Stimulated activated CD8-positive, alpha-beta memory T cell treated with anti-CD3 and anti-CD28 coated beads, Interleukin-7, amount 100 ng/mL, for 4 hours (primary cell): Measurements from ENCODE around the gene PLEKHA3.

Experiments used
- DNase-seq, 2 donors: peaks; one replicate each; pipeline ENCODE4 v3.0.0-alpha.2; 2020; ENCODE audit warnings: low read depth in 2 of 2

Gene PLEKHA3

DNA sequence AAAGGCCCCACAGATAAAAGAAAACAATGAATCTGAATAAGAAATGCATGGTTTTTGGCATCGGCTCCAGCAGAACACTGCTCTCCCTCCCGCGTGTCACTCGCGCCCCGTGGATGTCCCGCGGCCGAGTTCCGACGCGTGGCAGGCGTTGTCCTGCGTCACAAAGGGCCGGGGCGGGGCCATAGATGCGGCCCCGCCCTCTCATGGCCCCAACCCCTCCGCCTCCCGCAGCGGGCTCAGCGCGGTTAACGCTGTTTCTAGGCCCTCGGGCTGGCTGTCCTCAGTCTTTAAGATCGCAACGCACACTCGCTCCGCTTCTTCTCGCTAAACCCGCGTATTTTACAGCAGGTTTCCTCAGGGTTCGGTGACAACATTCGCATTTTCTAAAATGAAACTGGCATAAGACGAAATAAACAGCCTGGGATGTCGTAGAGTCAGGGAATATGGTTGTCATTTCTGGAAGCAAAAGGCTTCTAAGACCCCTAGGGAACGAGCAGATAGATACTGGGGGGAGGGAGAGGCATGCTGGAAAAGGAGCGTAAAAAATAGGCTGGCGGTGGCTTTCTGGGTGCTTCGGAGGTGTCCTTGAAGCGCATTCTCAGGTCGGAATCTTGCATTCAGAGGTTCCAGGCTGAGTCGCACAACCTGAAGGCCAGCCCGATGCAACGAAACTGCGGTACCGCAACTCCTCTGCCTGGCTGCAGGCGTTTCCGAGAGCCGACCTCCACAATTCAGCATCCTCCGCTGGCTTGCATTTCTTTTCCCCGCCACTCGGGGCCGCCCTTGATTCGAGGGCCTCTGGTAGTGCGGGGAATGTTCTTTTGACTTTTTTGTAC lies 1.6 kb upstream of the PLEKHA3 start, which contains the start of gene FKBP7:
TSS of gene FKBP7 (minus strand) at position 162 of the 836 bp plus-strand sequence. CDS start at position 61, 101 bp downstream.
- DNase-seq, result peak; percentile 66 to 80

DNA sequence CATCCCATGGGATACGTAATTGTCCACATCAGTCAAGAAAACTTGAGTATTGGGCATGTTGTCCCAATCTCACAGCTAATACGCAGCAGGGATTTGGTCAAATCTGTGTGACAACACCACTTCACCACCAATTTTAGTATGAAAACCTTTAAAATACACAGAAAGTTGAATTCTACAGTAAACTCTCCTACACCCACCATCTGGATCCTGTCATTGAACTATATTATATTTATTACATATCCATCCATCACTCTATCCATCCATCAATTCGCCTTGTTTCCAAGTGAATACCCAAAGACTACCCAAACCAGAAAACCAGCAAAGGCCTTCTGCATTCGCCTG lies 1.0 kb upstream of the PLEKHA3 start:
- no peak for DNase-seq

DNA sequence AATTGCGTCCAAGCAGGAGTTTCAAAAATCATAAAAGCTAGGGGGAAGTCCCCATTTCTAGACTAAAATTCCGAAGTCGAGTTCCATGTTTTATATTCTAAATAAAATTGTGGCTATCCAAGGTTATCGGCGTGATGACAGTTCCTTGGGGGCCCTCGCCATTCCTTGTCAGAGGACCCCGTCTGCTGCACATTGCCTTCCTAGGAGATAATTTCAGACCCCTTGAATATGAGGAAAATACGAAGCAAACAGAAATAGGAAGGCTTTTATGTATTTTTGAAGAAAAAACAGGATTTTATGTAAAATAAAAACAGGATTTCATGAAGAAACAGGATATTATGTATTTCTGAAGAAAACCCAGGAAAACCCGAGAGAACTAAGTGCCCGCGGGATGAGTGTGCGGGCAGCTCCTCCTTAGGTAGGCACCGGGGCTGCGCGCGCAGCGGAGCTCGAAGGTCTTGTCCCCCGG lies 465 bp upstream of the PLEKHA3 start:
- no peak for DNase-seq

DNA sequence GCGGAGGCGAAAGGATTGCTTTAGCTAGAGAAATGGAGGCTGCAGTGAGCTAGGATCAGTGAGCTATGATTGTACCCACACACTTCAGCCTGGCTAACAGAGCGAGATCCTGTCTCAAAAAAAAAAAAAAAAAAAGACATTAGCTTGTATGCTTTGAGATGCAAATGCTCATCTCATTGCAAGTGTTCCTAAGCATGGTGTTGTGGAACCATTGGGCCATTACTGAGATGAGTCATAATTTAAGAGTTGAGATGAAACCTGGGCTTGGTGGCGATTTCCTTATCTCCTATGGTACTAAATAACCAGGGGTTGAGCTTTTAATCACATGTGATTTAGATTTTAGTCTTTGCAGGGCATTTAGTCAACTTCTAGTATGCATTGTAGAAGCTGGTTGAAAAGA lies 2.2 kb downstream of the PLEKHA3 start:
- DNase-seq, result no peak

DNA sequence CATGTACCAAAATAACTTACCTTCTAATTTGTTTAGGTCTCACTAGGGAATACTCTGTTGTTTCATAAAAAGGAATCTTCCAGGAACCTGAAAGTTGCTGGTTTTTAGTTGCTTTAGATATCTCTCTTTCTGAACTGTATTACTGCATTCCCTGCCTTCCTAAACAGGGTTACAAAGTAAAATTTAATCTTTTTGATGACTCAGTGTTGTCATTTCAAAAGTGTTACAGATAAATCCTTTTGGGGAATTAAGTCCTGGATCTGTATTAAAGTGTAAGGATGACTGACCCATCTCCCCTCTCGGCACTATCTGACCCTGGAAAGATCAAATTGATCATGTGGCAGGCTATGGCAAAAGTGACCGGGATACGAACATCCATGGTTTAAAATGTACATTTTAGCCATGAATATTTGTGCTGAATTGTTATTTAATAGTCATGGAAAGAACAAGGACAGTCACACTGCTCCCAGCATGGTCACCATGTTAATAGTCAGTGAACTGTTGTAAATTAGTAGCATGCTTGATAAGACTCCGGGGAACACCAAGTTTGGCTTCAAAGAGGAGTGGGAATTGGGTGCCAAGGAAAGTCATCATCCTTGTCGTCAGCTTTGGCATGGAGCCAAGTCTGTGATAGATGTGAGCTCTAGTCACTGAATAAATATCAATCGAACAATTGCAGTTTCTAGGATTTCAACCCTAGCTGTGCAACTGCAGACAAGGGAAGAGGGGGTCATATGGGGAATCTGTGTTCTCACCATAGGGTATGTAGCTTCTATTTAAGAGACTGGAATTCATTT lies 4.2 kb downstream of the PLEKHA3 start:
- DNase-seq, result no peak

DNA sequence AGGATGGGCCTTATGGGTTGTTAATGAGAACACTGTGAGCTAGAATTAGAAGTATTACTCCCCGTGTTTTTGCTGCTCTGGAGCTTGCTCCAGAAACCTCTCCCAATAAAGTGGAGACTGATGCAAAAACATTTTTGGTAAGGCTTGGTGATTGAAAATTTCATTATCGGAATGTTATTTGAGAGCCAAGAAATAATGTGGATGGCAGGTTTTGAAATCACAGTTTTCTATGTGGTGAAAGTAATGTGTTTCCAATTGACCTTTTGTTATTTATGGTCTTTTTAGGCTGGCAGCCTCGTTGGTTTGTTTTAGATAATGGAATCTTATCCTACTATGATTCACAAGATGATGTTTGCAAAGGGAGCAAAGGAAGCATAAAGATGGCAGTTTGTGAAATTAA lies 5.1 kb downstream of the PLEKHA3 start:
- DNase-seq, result no peak

DNA sequence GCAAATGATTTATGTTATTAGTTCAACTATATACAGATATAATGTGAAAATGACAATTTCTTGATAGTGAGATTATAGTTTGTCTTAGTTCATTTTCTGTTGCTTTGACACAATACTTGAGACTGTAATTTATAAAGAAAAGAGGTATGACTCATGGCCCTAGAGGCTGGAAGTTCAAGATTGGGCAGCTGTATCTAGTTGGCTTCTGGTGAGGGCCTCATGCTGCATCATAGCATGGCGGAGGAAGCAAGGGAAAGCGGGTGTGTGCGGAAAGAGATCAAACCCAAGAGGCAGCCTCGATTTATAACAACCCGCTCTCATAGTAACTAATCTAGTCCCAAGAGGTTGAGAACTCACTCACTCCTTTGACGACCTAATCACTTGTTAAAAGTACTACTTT lies 11.4 kb downstream of the PLEKHA3 start:
- no peak for DNase-seq

DNA sequence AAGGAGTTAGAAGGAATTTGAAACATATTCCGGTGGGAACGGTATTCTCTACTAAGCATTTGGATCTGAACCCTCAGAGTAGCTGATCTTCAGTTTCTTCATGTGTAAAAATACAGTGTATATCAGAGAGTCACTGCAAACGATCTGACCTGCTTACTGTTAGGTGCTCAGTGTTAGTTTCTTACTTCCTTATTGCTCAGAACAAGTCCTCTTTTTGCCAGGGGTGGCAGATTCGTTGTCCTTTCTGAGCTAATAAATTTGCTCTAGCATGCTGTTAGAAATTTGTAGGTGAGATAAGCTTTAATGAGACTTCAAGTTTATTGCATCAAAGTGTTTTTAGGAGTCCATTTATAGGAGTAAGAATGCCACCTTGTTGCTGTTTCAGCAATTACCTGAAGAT lies 15.8 kb downstream of the PLEKHA3 start:
- no peak for DNase-seq

DNA sequence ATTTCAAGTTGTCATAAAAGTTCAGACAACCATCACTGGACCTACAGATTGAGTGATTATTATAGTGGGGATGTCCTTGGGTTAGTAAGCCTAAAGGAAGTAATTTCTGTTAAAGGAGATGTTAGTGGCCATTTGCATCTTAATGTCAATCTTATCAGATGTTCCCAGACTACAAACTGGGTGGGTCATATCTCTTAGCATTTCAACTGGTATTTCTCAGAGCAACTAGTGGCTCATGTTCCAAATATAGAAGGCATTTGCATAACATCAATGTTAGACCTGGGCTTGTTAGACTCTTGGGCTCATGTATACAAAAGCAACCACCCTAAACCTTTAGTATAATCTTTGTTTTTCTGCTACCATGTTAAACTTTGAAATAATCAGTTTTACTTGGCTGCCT lies 17.9 kb downstream of the PLEKHA3 start:
- DNase-seq, result no peak

DNA sequence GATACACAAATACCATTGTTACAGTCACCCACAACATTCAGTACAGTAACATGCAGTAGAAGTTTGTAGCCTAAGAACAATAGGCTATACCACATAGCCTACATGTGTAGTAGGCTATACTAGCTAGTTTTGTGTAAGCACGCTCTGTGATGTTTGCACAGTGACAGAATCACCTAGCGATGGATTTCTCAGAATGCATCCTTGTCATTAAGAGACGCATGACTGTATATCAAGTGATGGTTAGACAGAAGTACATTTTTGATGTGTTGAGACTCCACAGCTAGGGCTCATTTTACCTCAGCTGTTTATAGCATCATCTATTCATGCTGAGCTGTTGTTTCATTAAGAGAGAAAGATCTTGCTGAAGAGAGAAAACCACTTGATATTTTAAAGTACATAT lies 19.4 kb downstream of the PLEKHA3 start:
- DNase-seq, result no peak

DNA sequence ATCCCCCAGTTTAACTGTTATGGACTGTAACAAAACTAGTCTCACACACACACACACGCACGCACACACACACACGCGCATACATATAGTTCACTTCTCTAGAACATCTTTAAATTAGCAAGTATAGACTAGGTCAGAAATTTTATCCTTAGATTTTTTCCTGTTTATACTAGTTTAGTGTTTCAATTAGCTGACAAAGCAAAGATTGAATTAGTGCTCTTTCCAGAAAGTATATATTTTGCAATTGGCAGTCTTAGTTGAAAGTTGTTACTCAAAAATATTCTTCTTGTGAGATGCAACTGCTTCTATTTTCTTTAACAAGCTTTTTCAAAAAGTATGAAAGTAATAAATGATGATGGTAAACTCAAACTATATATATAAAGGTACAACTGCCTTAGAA lies 22.5 kb downstream of the PLEKHA3 start:
- no peak for DNase-seq

DNA sequence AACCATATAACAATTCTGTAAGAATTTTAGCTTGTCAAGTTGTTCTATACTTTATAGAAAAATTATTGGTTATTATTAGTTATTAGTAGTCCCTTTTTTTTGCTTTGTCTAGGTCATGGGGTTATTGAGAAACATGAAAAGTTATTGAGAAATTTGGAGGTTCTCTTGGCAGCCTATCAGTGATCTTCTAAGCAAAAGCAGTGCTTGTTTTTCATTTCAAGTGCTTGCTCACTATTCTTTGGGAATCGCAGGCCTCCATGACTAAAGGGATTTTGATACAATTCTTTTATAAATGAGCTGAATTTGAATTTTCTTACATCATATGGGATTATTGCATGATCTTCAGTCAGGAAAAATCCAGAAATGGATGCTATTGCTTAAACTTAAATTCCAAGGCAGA lies 25.8 kb downstream of the PLEKHA3 start:
- no peak for DNase-seq

DNA sequence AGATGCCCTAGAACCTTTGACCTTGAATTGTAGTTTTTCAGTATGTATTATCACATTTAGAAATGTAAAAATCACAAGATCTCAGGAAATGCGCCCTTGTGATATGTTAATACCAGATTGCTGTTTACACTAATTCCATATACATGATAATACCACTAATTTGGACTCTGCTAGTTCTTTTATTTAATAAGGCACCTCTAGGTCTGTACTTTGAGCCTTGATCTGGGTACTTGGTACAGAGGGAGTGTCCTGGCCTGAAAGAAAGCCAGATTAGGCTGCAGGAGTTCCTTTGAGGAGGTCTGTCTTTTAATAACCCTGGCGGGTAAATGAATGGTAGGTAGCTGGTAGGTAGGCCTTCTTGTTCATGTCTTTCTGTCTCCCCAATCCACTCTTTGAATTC lies 26.3 kb downstream of the PLEKHA3 start:
- DNase-seq, result no peak

DNA sequence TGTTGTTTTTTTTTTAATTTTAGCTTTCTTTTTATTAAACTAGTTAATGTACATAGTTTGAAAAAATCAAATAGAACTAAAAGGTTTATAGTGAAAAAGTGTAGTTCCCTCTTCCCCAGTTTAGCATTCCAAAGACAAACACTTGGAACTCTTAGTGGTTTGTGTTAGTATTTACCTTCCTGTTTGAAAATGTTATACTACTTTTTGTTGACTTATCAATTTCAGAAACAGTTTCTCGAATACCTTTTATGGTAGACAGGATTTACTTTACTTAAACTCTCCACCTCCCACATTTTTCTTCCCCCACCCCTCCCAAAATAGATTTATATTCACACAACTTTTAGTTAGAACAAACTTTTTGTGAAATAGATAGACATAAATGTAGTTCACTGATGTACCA lies 26.7 kb downstream of the PLEKHA3 start:
- DNase-seq, result no peak

DNA sequence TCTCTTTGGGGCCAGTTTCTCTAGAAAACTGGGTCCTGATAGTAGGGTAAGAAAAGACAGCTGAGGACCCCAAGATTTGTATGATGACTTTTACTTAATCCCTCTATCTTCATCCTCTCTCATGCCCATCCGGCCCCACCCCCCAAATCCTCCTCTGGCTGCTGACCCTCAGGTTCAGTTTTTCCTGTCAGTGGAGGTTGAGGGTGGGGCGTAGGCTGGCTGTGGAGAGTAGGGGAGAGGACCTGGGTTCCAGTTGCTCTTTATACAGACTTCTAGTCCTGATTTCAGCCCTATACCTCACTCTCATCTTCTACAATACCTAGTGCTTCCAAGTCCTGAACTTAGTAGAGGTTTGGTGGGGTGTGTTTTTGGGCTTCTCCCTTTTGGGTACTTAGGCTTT lies 28.4 kb downstream of the PLEKHA3 start:
- no peak for DNase-seq

DNA sequence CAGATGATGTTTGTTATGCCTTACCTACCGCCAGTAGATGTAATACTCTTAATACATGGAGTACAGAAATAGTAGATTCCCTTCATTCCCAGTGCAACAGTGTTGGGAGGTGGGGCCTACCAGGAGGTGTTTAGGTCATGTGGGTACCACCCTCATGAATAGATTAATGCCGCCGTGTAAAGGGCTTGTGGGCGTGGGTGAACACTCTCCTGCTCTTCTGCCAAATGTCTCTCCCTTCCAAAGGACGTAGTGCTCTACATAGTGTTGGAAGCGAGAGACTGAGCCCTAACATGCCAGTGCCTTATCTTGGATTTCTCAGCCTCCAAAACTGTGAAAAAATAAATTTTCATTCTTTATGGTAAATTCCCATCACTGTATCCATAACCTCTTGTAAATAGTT lies 30.1 kb downstream of the PLEKHA3 start:
- no peak for DNase-seq

DNA sequence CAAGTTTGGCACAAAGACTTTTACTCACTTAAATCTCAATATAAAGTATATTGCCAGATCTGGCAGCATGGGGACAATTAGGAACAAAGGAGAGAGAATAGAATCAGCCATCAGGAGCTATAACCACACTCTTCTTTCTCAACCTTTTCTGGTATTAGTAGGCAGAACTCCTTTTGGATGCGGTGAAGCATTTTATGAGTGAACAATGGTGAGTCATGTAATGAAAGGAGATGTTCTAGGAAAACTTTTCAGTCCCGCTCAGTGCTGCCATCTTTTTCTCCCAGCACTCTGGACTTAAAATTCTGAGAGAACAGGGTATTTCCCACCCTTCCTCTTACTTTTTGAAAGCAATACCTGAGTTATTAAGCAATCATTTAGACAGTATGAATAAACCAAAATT lies 32.2 kb downstream of the PLEKHA3 start:
- no peak for DNase-seq

DNA sequence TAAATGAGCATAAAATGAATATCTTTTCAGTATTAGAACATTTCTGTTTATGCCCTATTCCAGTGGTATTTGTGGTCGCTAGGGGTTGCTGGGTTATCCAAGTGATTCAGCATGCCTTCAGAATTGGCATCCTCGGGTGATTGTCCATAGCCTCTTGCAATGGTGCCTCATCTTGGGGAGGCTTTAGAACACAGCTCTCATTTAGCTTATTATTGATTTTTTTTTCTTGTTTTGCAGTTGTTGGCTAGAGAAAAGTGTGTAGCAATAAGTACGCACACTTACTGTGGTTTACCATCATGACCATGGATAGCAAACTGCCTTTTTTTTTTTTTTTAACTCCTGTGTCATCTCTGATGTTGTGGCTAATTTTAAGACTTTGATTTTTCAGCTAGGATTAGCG lies 33.6 kb downstream of the PLEKHA3 start:
- no peak for DNase-seq

DNA sequence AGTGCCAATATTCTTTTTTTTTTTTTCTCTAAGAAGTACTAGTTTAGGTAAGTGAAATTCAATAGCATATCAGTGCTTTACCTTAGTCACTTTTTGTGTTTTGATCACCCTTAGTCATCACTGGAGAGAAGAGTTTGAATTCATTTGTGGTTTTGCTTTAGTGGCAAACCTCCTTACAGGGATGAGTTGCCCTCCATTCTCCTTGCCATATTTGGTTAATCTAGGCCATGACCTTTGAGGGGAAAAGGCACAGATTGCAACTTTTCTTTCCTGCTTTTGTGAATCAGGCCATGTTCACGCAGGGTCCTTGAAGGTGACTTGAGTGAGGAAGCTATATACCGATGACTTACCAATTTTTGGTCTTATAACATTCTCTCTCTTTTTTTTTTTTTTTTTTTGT lies 34.4 kb downstream of the PLEKHA3 start:
- DNase-seq, result no peak

DNA sequence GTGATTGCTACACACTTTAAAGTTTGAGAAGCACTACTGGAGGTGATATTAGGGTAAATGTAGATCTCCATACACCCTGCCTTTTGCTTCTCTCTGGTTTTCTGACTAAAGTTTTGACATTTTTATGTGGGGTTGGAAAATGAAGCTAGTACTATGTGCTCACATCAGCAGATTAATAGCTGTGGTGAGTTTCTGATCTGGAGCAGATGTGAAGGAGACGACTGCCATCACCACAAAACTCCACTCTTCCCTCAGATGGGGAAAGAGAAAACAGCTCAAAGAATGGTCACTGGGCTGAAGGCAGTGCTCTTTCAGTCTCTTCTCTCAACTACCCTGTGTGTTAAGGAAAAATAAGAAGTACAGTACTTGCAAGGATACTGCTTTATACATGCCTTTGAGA lies 37.2 kb downstream of the PLEKHA3 start:
- DNase-seq, result no peak

DNA sequence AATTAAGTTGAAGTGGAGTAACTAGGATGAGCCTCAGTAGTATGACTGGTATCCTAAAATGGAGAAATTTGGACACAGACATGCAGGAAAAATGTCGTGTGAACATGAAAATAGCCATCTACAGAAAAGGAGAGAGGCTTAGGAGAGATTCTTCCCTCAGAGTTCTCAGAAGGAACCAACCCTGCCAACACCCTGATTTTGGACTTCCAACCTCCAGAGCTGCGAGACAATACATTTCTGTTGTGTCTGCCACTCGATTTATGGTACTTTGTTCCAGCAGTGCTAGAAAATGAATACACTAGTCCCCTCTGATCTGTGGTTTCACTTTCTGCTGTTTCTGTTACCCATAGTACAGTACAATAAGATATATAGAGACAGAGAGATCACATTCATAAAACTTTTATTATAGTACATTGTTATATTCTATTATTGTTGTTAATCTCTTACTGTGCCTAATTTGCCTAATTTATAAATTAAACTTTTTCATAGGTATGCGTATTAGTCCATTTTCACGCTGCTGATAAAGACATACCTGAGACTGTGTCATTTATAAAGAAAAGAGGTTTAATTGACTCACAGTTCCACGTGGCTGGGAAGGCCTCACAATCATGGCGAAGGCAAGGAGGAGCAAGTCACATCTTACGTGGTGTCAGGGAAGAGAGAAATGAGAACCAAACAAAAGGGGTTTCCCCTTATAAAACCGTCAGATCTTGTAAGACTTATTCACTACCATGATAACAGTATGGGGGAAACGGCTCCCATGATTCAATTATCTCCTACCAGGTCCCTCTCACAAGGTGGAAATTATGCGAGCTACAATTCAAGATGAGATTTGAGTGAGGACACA lies 41.3 kb downstream of the PLEKHA3 start:
- no peak for DNase-seq

DNA sequence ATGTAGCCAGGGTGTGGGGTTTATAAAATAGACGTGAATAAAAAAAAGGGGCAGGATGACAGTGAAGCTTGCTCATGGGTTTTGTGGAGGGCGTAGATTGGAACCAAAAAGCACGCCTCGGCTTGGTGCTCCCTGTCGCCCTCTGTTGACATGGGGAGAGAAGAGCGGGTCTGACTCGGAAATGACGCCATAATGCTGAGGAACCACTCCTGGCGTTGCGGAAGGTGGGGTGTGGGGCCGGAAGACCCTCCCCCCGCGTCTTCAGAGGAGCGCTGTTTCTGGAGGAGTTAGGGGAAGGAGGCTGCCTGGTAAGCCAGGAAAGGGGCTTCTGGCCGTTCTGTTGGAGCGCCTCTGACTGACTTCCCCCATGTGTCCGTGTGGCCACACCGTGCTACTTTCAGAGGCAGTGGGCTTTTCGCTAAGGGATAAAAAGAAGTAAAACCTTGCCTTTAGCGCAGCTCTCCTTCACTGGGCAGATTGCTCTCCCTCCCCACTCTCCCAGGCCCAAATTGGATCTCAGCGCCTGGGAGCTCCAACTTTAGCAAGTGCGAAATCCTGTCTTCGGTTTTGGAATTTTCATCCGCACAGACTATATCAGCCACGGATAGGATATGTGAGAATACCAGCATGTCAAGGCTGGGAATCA lies 42.8 kb downstream of the PLEKHA3 start:
- DNase-seq, result peak; percentile 71 to 77
